Ascending aorta (tissue), 2 donors: Measurements from ENCODE around the gene TMTC1. TPM values are rescaled to one million over a fixed set of nuclear protein-coding genes. Genes with fewer than 3 reads are reported as not detected.

Experiments used
- DNase-seq, 2 donors: peaks; one replicate each; pipeline ENCODE4 v3.0.0-alpha.2; 2019; ENCODE audit warnings: low spot score in 2 of 2
- H3K27ac ChIP-seq, 2 donors: fragments of 200-600 bp; sonication (generic); one replicate each; pipeline ENCODE4 v1.5.1; 2016 to 2017; ENCODE audit warnings: mild to moderate bottlenecking in 1 of 2
- H3K27me3 ChIP-seq: fragments of 200-600 bp; sonication (generic); one replicate; pipeline ENCODE4 v1.5.1; 2017
- H3K36me3 ChIP-seq, 2 donors: fragments of 200-600 bp; sonication (generic); one replicate each; pipeline ENCODE4 v1.5.1; 2016
- H3K4me1 ChIP-seq, 2 donors: fragments of 200-600 bp; sonication (generic); one replicate each; pipeline ENCODE4 v1.5.1; 2016 to 2017; ENCODE audit warnings: mild to moderate bottlenecking in 1 of 2
- H3K4me3 ChIP-seq, 2 donors: fragments of 200-600 bp; sonication (generic); one replicate each; pipeline ENCODE4 v1.5.1; 2016 to 2017; ENCODE audit warnings: mild to moderate bottlenecking in 1 of 2
- H3K9me3 ChIP-seq, 2 donors: fragments of 200-600 bp; sonication (generic); one replicate each; pipeline ENCODE4 v1.5.1; 2016
- CTCF ChIP-seq, 3 experiments: fragments of 200-600 bp in 2 of 3; fragments of 450-650 bp in 1 of 3; sonication (generic) in 2 of 3; IDR thresholded peaks; one replicate each; pipeline ENCODE4 v1.5.1; 2016 to 2019; ENCODE audit warnings: antibody characterized with exemption in 3 of 3, mild to moderate bottlenecking in 1 of 3, moderate library complexity in 1 of 3
- intact Hi-C: fragments of 100-400 bp; cut with DNase I; formaldehyde crosslinking; loops from one replicate; pipeline ENCODE4 v1.15.1; 2023
- total RNA-seq: library from RNA; depleted of rRNA; stranded (reverse); fragments of >200 nt; gene quantifications from one replicate; pipeline ENCODE4 v1.1.0, GENCODE V29; 2016

TMTC1 gene
- total RNA-seq, 1 donor from 2014 or later = 176 TPM

DNA sequence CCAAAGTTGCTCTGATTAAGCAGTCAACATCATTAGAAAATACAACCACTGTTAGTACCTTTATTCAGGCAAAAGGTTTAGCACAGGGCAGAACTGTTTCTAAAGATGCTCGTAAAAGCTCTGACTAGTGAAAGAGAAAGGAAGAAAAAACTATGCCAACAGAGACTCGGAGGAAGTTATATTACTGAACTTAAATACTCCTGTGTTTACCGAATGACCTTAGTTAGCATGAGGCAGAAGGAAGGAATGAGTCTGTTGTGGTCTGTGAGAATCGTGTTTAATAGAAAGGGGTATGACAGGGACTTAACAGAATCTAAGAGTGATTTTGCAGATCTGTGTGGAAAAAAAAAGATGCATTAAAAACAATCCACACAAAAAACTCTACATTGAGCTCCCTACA is 202.1 kb downstream of the TMTC1 start:
- Histone ChIP-seq H3K4me1 (peaks cover 4 to 28% of the 10 kb centered on the region in 2 donors), H3K27me3 (no peaks in the 10 kb centered on the region), H3K36me3 (no peaks in the 10 kb centered on the region), H3K9me3 (no peaks in the 10 kb centered on the region), H3K4me3 (no peak overlapping the region), H3K27ac (peak overlapping the region; percentile 57 to 58)
- no peak for TF ChIP-seq CTCF (IDR thresholded peaks at IDR 0.05)
- DNase-seq = no peak
- intact Hi-C loops = no loop called here

GRCh38 chr12:29580971-29581370 is 202.8 kb downstream of the TMTC1 start:
- Histone ChIP-seq H3K4me3 (no peak overlapping the region), H3K27me3 (no peaks in the 10 kb centered on the region), H3K27ac (no peak overlapping the region), H3K4me1 (peaks cover 4 to 28% of the 10 kb centered on the region in 2 donors), H3K9me3 (no peaks in the 10 kb centered on the region), H3K36me3 (no peaks in the 10 kb centered on the region)
- no peak for TF ChIP-seq CTCF (IDR thresholded peaks at IDR 0.05)
- intact Hi-C loops = no loop called here
- DNase-seq = no peak

GRCh38 chr12:29578731-29579130 is 205.0 kb downstream of the TMTC1 start:
- intact Hi-C loops = no loop called here
- H3K27ac ChIP-seq = peak overlapping the region; percentile 13 to 14
- peaks cover 4 to 27% of the 10 kb centered on the region in 2 donors for H3K4me1 ChIP-seq
- DNase-seq = no peak
- H3K27me3 ChIP-seq = no peaks in the 10 kb centered on the region
- no peak overlapping the region for H3K4me3 ChIP-seq
- no peak for TF ChIP-seq CTCF (IDR thresholded peaks at IDR 0.05)
- H3K36me3 ChIP-seq = no peaks in the 10 kb centered on the region
- H3K9me3 ChIP-seq = no peaks in the 10 kb centered on the region

DNA sequence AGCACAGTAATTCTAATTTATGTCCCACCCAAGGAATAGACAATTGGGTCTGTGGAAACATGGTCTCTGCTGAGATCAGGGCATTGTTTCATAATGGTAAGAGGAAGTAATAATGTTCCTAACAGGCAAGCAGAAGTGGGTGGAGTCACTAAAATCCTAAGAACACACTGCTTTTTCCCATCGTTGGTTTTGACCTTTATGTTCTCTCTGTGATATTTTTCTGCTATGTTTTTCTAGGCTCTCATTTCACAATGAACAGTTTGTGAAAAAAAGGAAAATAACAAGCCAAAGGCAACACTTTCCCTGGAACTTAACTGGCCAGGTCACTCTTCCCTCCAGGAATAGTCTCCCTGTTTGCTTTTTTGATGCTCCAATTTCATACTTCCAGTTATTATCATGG is 205.7 kb downstream of the TMTC1 start:
- no peak for TF ChIP-seq CTCF (IDR thresholded peaks at IDR 0.05)
- H3K4me1 ChIP-seq = peaks cover 4 to 23% of the 10 kb centered on the region in 2 donors
- intact Hi-C loops = no loop called here
- H3K9me3 ChIP-seq = no peaks in the 10 kb centered on the region
- no peak for DNase-seq
- H3K4me3 ChIP-seq = no peak overlapping the region
- no peaks in the 10 kb centered on the region for H3K27me3 ChIP-seq
- peak overlapping the region in 1 of 2 donors; percentile 14 for H3K27ac ChIP-seq
- H3K36me3 ChIP-seq = no peaks in the 10 kb centered on the region

DNA sequence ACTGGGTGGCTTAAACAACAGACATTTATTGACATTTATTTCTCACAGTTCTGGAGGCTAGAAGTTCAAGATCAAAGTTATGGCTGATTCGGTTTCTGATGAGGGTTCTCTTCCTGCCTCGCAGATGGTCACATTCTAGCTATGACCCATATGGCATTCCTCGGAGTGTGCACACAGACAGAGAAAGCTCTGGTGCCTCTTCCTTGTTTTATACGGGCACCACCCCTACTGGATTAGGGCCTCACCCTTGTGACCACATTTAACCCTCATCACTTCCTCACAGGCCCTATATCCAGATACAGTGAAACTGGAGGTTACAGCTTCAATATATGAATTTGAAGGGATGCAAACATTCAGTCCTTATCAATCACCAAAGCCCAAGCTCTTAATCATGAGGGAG is 209.2 kb downstream of the TMTC1 start:
- Histone ChIP-seq H3K36me3 (peaks cover 0 to 12% of the 10 kb centered on the region in 2 donors), H3K27me3 (no peaks in the 10 kb centered on the region), H3K4me3 (no peak overlapping the region), H3K4me1 (peaks cover 0 to 14% of the 10 kb centered on the region in 2 donors), H3K9me3 (no peaks in the 10 kb centered on the region), H3K27ac (no peak overlapping the region)
- DNase-seq = no peak
- no peak for TF ChIP-seq CTCF (IDR thresholded peaks at IDR 0.05)
- intact Hi-C loops = no loop called here

DNA sequence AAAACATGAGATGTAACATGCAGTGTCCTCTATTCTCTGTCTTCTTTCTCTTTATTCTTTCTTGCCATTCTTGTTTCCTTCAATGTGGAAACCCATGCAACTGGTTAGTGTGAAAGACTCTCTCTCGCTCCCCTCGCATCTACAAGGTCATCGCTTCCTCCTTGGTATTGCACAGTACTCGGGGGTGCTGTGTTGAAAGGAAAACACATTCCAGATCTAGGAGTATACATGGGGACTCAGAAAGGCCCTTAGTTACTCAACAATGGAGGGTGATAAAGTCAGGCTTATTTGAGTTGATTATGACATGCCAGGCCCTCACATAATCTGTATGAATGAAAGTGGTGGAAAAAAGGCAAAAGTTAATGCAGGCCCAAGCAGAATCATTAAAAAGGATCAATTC is 210.8 kb downstream of the TMTC1 start:
- Histone ChIP-seq H3K9me3 (no peaks in the 10 kb centered on the region), H3K27me3 (no peaks in the 10 kb centered on the region)

More for the DNA sequence above, 210.8 kb downstream of the TMTC1 start:
- Histone ChIP-seq H3K36me3 (peaks cover 0 to 12% of the 10 kb centered on the region in 2 donors), H3K4me1 (peaks cover 0 to 2% of the 10 kb centered on the region in 2 donors), H3K4me3 (no peak overlapping the region), H3K27ac (no peak overlapping the region)
- no peak for TF ChIP-seq CTCF (IDR thresholded peaks at IDR 0.05)
- intact Hi-C loops = no loop called here
- DNase-seq = no peak
